ENCODE measurements around the gene GGT1. TPM values are rescaled to one million over a fixed set of nuclear protein-coding genes. Genes with fewer than 3 reads are reported as not detected.

GGT1 gene
- total and polyA plus RNA-seq, 2 donors (not counting 3 experiments of a cell fraction or from before 2014, with no cell fraction given), result 1.8 to 2.0 TPM

- dilution Hi-C loops (cut with MboI; ENCODE audit: extremely low pct_ligation_motif_present, low sequenced_read_pairs) (no loop called here), intact Hi-C loops (cut with micrococcal nuclease) (no loop called here)
- Histone ChIP-seq H3K27me3 (ENCODE audit: control insufficient read depth in 2 of 2, insufficient read depth in 2 of 2, low read length in 2 of 2) (no peaks in the 10 kb centered on the region), H2AFZ (ENCODE audit: low read depth, low read length) (no peak overlapping the region), H4K20me1 (replicated peaks; ENCODE audit: control insufficient read depth, extremely low read depth, insufficient read depth, low read length) (no peaks in the 10 kb centered on the region), H3K4me1 (ENCODE audit: control insufficient read depth, extremely low read depth, insufficient read depth, low read length) (no peaks in the 10 kb centered on the region), H3K36me3 (ENCODE audit: control insufficient read depth in 2 of 2, extremely low read depth in 1 of 2, insufficient read depth in 2 of 2, low read length in 2 of 2) (peaks cover 0 to 3% of the 10 kb centered on the region in 2 experiments), H3K27ac (ENCODE audit: insufficient read depth, low read depth, low read length) (no peak overlapping the region), H3K9ac (replicated peaks; ENCODE audit: extremely low read depth, insufficient read depth, low read length) (no peak overlapping the region), H3K9me3 (replicated peaks; ENCODE audit: control insufficient read depth, insufficient read depth, low read length) (no peaks in the 10 kb centered on the region), H3K4me3 (replicated peaks in 1 of 3; ENCODE audit: insufficient read depth in 1 of 3, low read depth in 1 of 3, low read length in 3 of 3) (no peak overlapping the region), H3K79me2 (ENCODE audit: control insufficient read depth, insufficient read depth, low read length) (no peaks in the 10 kb centered on the region), H3K9me1 (replicated peaks; ENCODE audit: control insufficient read depth, extremely low read depth, insufficient read depth, low read length) (no peaks in the 10 kb centered on the region), H3K4me2 (ENCODE audit: insufficient read depth, low read length) (no peak overlapping the region)
- DNase-seq (ENCODE audit: low read depth, low spot score) (no peak), FAIRE-seq (no peak)
- ChIA-PET POLR2A (no interaction called here), CTCF (no interaction called here)
- BruUV-seq (replicated peaks), result no TSS peak
- TF ChIP-seq POLR2A (IDR thresholded peaks at IDR 0.05; ENCODE audit: low read depth, low read length) (no peak), JUN (IDR thresholded peaks at IDR 0.05; ENCODE audit: borderline replicate concordance, insufficient read depth, insufficient read length, low read depth) (no peak), EZH2 (IDR thresholded peaks at IDR 0.05; ENCODE audit: borderline replicate concordance, low read depth, low read length, severe bottlenecking) (no peak), GATA2 (IDR thresholded peaks at IDR 0.05; ENCODE audit: insufficient read depth, insufficient read length, low read depth, low read length) (no peak), FOS (IDR thresholded peaks at IDR 0.05; ENCODE audit: borderline replicate concordance, insufficient read depth, low read length) (no peak), POLR2AphosphoS5 (IDR thresholded peaks at IDR 0.05; ENCODE audit: insufficient read depth, low read depth, low read length) (no peak), MYC (IDR thresholded peaks at IDR 0.05; ENCODE audit: low read depth, low read length) (no peak)
- TF ChIP-seq, protein P1, sequence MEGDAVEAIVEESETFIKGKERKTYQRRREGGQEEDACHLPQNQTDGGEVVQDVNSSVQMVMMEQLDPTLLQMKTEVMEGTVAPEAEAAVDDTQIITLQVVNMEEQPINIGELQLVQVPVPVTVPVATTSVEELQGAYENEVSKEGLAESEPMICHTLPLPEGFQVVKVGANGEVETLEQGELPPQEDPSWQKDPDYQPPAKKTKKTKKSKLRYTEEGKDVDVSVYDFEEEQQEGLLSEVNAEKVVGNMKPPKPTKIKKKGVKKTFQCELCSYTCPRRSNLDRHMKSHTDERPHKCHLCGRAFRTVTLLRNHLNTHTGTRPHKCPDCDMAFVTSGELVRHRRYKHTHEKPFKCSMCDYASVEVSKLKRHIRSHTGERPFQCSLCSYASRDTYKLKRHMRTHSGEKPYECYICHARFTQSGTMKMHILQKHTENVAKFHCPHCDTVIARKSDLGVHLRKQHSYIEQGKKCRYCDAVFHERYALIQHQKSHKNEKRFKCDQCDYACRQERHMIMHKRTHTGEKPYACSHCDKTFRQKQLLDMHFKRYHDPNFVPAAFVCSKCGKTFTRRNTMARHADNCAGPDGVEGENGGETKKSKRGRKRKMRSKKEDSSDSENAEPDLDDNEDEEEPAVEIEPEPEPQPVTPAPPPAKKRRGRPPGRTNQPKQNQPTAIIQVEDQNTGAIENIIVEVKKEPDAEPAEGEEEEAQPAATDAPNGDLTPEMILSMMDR (IDR thresholded peaks at IDR 0.05; ENCODE audit: extremely low read depth in 1 of 2, insufficient read depth in 1 of 2, low read depth in 1 of 2, low read length in 2 of 2), result no peak
- TF ChIP-seq, protein P2, sequence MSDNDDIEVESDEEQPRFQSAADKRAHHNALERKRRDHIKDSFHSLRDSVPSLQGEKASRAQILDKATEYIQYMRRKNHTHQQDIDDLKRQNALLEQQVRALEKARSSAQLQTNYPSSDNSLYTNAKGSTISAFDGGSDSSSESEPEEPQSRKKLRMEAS (IDR thresholded peaks at IDR 0.05; ENCODE audit: insufficient read depth, insufficient read length), result no peak
Measured at GRCh38 chr22:24582056-24582814, 20.8 kb upstream of the GGT1 start.
